SH-SY5Y (cell line): ENCODE results near the gene RNF7.

Source experiments
- GATA2 ChIP-seq: IDR thresholded peaks from 2 replicates; pipeline ENCODE4 v1.6.1; 2011; ENCODE audit warnings: mild to moderate bottlenecking, low read depth, low read length
- GATA3 ChIP-seq: IDR thresholded peaks from 2 replicates; pipeline ENCODE4 v1.6.1; 2011; ENCODE audit warnings: low read depth, mild to moderate bottlenecking, low read length, moderate library complexity

DNA sequence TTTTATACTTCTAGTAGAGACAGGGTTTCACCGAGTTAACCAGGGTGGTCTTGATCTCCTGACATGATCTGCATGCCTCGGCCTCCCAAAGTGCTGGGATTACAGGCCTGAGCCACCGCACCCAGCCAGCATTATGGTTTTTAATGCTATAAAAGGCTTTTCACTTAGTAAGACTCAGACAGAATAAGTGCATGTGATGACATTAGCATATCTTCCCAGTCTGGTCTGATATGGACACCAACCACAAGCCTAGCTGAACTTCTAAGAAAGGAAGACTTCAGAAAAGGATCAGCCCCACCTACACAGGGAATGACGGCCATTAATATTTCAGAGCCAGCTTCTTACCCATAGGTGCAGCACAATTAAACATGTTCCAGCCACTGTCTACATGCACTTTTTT lies 52.1 kb downstream of the RNF7 start:
- TF ChIP-seq GATA3 (no peak), GATA2 (no peak)
